Panc1 (cell line): ENCODE results near the gene RNASEH1. TPM values are rescaled to one million over a fixed set of nuclear protein-coding genes. Genes with fewer than 3 reads are reported as not detected.
A peak's percentile ranks its signal among the peaks of the same experiment; 100 is the strongest.

Experiments
- ATAC-seq: fragments of 200-7000 bp; cut with Tn5 transposase; 2 replicates; pipeline ENCODE4 v1.9.1; 2020; ENCODE audit warnings: mild to moderate bottlenecking, moderate library complexity
- BruUV-seq: library from RNA; stranded (reverse); fragments of 400-500 nt; replicated peaks from 2 replicates; lab custom pipeline; 2021; lab: Mats Ljungman, UMichigan
- CTCF ChIA-PET: fragments of 300-600 bp; sonication (Branson Sonifier 250); formaldehyde crosslinking; loops from one replicate; lab custom pipeline; 2022; ENCODE audit warnings: antibody characterized with exemption; lab: Charles Lee
- POLR2A ChIA-PET: fragments of 300-600 bp; sonication (Branson Sonifier 250); formaldehyde crosslinking; loops from one replicate; lab custom pipeline; 2022; ENCODE audit warnings: antibody characterized with exemption; lab: Charles Lee
- DNase-seq: peaks from one replicate; pipeline ENCODE4 v3.0.0-alpha.2; 2010; ENCODE audit warnings: low read depth, low spot score
- H3K27ac ChIP-seq: 2 replicates; pipeline ENCODE4 v1.5.1; 2011; ENCODE audit warnings: mild to moderate bottlenecking, low read length, inconsistent platforms
- H3K27me3 ChIP-seq: fragments of 200-500 bp; sonication (Bioruptor generic); 2 replicates; pipeline ENCODE4 v1.6.0; 2014; ENCODE audit warnings: low read length, inconsistent platforms; ENCODE audit not compliant: control insufficient read depth, insufficient read depth
- H3K36me3 ChIP-seq: fragments of 200-500 bp; sonication (Bioruptor generic); 2 replicates; pipeline ENCODE4 v1.5.1; 2014; ENCODE audit warnings: inconsistent platforms, mild to moderate bottlenecking, low read length, moderate library complexity; ENCODE audit not compliant: control insufficient read depth, insufficient read depth
- H3K4me1 ChIP-seq: 2 replicates; pipeline ENCODE4 v1.5.1; 2011; ENCODE audit warnings: inconsistent platforms, mild to moderate bottlenecking, low read length, moderate library complexity; ENCODE audit not compliant: control insufficient read depth, insufficient read depth
- H3K4me3 ChIP-seq, 2 experiments: 2 replicates each; pipeline ENCODE4 v1.5.1; 2011 to 2012; ENCODE audit warnings: low read depth in 2 of 2, low read length in 2 of 2, mild to moderate bottlenecking in 2 of 2, inconsistent platforms in 1 of 2, moderate library complexity in 1 of 2
- H3K9me3 ChIP-seq: fragments of 200-500 bp; sonication (Bioruptor generic); 2 replicates; pipeline ENCODE4 v1.5.1; 2014; ENCODE audit warnings: low read depth, mild to moderate bottlenecking, inconsistent platforms, low read length, moderate library complexity; ENCODE audit not compliant: control insufficient read depth, insufficient read depth
- POLR2AphosphoS5 ChIP-seq: IDR thresholded peaks from 2 replicates; pipeline ENCODE4 v1.6.1; 2012; ENCODE audit warnings: mild to moderate bottlenecking, low read depth, low read length, moderate library complexity
- SIN3A ChIP-seq: IDR thresholded peaks from 2 replicates; pipeline ENCODE4 v1.6.1; 2012; ENCODE audit warnings: low read depth, mild to moderate bottlenecking, low read length, moderate library complexity, borderline replicate concordance; ENCODE audit not compliant: insufficient read depth
- TCF7L2 ChIP-seq: IDR thresholded peaks from 2 replicates; pipeline ENCODE4 v1.6.1; 2011; ENCODE audit warnings: mild to moderate bottlenecking, low read depth, low read length, inconsistent platforms
- in situ Hi-C: cut with HindIII; loops from 2 replicates; pipeline ENCODE4 v1.10.0; 2016; ENCODE audit warnings: low sequenced_read_pairs, low pct_unique_long_range_greater_than_20kb
- intact Hi-C: fragments of 100-400 bp; cut with micrococcal nuclease; formaldehyde crosslinking; loops from one replicate; pipeline ENCODE4 v1.10.0; 2022; ENCODE audit not compliant: unreplicated experiment
- total RNA-seq: library from RNA; stranded (reverse); gene quantifications from one replicate; pipeline ENCODE4 v1.2.1, GENCODE V29; 2021; ENCODE audit not compliant: unreplicated experiment
- TF ChIP-seq, protein P1 (sequence below), 2 experiments: IDR thresholded peaks; 2 replicates each; pipeline ENCODE4 v1.6.1; 2011 to 2012; ENCODE audit warnings: low read depth in 2 of 2, control low read depth in 1 of 2, low read length in 1 of 2, mild to moderate bottlenecking in 1 of 2, moderate library complexity in 1 of 2; ENCODE audit not compliant: insufficient read depth in 1 of 2
- TF ChIP-seq, protein P2 (sequence below): fragments of 450-650 bp; IDR thresholded peaks from 2 replicates; pipeline ENCODE4 v1.5.1; 2017; ENCODE audit warnings: mild to moderate bottlenecking

RNASEH1 gene
- total RNA-seq, 1 experiment from 2014 or later: 43.7 TPM

DNA sequence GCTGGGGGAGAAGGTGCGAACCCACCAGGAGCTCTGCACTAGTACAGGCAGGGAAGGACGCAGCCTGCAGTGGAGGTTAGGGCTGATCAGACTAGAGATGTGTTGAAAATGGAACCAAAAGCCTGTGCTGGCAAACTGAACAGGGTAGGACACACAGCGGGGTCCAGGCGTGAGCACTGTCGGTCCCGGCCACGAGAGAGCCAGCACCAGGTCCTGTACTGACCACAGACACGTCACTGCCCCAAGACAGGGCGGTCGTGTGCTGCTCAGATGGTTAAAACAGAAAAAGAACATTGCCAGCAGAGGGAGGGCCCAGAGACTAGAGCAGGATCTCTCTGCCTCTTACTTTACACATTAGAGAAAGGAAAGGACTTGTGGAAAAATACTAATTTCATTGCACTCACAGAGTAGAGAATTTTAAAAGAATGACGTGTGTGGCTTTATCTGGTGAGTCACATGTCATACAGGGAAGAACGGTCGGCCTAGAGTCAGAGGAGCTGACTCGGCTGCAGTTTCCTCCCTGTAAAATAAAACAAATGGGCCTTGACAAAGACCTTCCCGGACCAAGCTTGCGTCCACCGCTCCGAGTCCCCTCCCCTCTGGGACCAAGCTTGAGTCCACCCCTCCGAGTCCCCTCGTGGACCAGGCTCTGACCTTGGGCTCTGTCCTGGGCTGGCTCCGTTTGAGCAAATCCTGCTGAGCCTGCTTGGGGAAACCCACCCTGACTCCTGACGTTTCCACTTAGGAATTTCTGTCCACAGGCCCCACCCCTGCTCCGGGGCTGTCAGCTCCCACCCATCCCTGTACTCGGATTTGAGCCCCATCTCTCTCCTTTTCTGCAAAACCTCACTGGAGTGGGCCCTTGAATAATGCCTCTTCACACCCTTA, 22.1 kb downstream of the RNASEH1 start:
- POLR2A ChIA-PET: interaction anchor here (0.6 kb wide), 1 partner anchor 16 kb away, joined by 3 read pairs; no protein-coding TSS in a partner anchor
- peak; percentile 67 for DNase-seq
- BruUV-seq: no TSS peak

GRCh38 chr2:3535467-3535793, 22.7 kb downstream of the RNASEH1 start:
- Histone ChIP-seq H3K27ac (peak overlapping the region; percentile 72), H3K9me3 (no peaks in the 10 kb centered on the region), H3K27me3 (no peaks in the 10 kb centered on the region), H3K4me1 (peaks cover 18% of the 10 kb centered on the region), H3K36me3 (0 out of 2 replicates have a peak, but pooled peaks cover 2% of the 10 kb centered on the region), H3K4me3 (peak overlapping the region in 1 of 2 experiments; percentile 43; a peak in 2 of 4 replicates)
- in situ Hi-C loops: no loop called here
- intact Hi-C loops: no loop called here
- ChIA-PET POLR2A (interaction anchor here (0.6 to 0.7 kb wide), 2 partner anchors 16 to 845 kb away, joined by 3 to 11 read pairs; no protein-coding TSS in a partner anchor), CTCF (no interaction called here)
- BruUV-seq: no TSS peak
- ATAC-seq: no peak
- TF ChIP-seq POLR2AphosphoS5 (no peak), SIN3A (no peak), TCF7L2 (no peak)
- TF ChIP-seq, protein P1, sequence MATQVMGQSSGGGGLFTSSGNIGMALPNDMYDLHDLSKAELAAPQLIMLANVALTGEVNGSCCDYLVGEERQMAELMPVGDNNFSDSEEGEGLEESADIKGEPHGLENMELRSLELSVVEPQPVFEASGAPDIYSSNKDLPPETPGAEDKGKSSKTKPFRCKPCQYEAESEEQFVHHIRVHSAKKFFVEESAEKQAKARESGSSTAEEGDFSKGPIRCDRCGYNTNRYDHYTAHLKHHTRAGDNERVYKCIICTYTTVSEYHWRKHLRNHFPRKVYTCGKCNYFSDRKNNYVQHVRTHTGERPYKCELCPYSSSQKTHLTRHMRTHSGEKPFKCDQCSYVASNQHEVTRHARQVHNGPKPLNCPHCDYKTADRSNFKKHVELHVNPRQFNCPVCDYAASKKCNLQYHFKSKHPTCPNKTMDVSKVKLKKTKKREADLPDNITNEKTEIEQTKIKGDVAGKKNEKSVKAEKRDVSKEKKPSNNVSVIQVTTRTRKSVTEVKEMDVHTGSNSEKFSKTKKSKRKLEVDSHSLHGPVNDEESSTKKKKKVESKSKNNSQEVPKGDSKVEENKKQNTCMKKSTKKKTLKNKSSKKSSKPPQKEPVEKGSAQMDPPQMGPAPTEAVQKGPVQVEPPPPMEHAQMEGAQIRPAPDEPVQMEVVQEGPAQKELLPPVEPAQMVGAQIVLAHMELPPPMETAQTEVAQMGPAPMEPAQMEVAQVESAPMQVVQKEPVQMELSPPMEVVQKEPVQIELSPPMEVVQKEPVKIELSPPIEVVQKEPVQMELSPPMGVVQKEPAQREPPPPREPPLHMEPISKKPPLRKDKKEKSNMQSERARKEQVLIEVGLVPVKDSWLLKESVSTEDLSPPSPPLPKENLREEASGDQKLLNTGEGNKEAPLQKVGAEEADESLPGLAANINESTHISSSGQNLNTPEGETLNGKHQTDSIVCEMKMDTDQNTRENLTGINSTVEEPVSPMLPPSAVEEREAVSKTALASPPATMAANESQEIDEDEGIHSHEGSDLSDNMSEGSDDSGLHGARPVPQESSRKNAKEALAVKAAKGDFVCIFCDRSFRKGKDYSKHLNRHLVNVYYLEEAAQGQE (IDR thresholded peaks at IDR 0.05; ENCODE audit: insufficient read depth in 1 of 2, low read depth in 2 of 2, low read length in 1 of 2): no peak
- TF ChIP-seq, protein P2, sequence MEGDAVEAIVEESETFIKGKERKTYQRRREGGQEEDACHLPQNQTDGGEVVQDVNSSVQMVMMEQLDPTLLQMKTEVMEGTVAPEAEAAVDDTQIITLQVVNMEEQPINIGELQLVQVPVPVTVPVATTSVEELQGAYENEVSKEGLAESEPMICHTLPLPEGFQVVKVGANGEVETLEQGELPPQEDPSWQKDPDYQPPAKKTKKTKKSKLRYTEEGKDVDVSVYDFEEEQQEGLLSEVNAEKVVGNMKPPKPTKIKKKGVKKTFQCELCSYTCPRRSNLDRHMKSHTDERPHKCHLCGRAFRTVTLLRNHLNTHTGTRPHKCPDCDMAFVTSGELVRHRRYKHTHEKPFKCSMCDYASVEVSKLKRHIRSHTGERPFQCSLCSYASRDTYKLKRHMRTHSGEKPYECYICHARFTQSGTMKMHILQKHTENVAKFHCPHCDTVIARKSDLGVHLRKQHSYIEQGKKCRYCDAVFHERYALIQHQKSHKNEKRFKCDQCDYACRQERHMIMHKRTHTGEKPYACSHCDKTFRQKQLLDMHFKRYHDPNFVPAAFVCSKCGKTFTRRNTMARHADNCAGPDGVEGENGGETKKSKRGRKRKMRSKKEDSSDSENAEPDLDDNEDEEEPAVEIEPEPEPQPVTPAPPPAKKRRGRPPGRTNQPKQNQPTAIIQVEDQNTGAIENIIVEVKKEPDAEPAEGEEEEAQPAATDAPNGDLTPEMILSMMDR: no peak
- no peak for DNase-seq

More for the DNA sequence above, 22.1 kb downstream of the RNASEH1 start:
- intact Hi-C loops: loop anchor here (2.0 kb wide), 1 partner anchor 115 kb away; no protein-coding TSS in a partner anchor
- CTCF ChIA-PET: no interaction called here
- in situ Hi-C loops: no loop called here
- TF ChIP-seq, protein P2: no peak
- TF ChIP-seq POLR2AphosphoS5: no peak
- TF ChIP-seq, protein P1 (IDR thresholded peaks at IDR 0.05; ENCODE audit: insufficient read depth in 1 of 2, low read depth in 2 of 2, low read length in 1 of 2): no peak
- peaks cover 18% of the 10 kb centered on the region for H3K4me1 ChIP-seq
- peak; percentile 82 for ATAC-seq
- H3K27ac ChIP-seq: peak overlapping the region; percentile 72
- H3K4me3 ChIP-seq: peak overlapping the region; percentile 7 to 43
- H3K36me3 ChIP-seq: 0 out of 2 replicates have a peak, but pooled peaks cover 2% of the 10 kb centered on the region
- H3K27me3 ChIP-seq: no peaks in the 10 kb centered on the region
- no peaks in the 10 kb centered on the region for H3K9me3 ChIP-seq
